Stimulated activated CD4-positive, alpha-beta T cell treated with anti-CD3 and anti-CD28 coated beads, Interleukin-15, amount 100 ng/mL, for 1 hour (primary cell): ENCODE results near the gene BAIAP2L2.

Experiments used
- DNase-seq, 2 donors: peaks; one replicate each; pipeline ENCODE4 v3.0.0-alpha.2; 2020; ENCODE audit warnings: low read depth in 1 of 2, low spot score in 1 of 2

Gene BAIAP2L2

GRCh38 chr22:38108561-38109319 is 1.7 kb downstream of the BAIAP2L2 start:
- DNase-seq, result no peak

GRCh38 chr22:38107692-38108515 is 2.6 kb downstream of the BAIAP2L2 start:
- no peak for DNase-seq

GRCh38 chr22:38106814-38107578 is 3.5 kb downstream of the BAIAP2L2 start:
- DNase-seq, result no peak

- no peak for DNase-seq
Observed at GRCh38 chr22:38104084-38104483, 6.4 kb downstream of the BAIAP2L2 start.

- DNase-seq, result no peak
Observed at GRCh38 chr22:38103641-38104040, 6.8 kb downstream of the BAIAP2L2 start.

GRCh38 chr22:38098410-38099249 is 11.9 kb downstream of the BAIAP2L2 start:
- no peak for DNase-seq

- no peak for DNase-seq
Observed at GRCh38 chr22:38097557-38098409, 12.7 kb downstream of the BAIAP2L2 start.

GRCh38 chr22:38097058-38097457 is 13.4 kb downstream of the BAIAP2L2 start:
- DNase-seq, result no peak

GRCh38 chr22:38089474-38089851 is 21.0 kb downstream of the BAIAP2L2 start:
- no peak for DNase-seq

GRCh38 chr22:38088629-38089473 is 21.6 kb downstream of the BAIAP2L2 start:
- no peak for DNase-seq

GRCh38 chr22:38087855-38088254 is 22.6 kb downstream of the BAIAP2L2 start:
- DNase-seq, result no peak

- DNase-seq, result no peak
Observed at GRCh38 chr22:38086942-38087341, 23.5 kb downstream of the BAIAP2L2 start.

- DNase-seq, result no peak
Observed at GRCh38 chr22:38086001-38086845, 24.3 kb downstream of the BAIAP2L2 start.

GRCh38 chr22:38085501-38085900 is 25.0 kb downstream of the BAIAP2L2 start:
- no peak for DNase-seq

GRCh38 chr22:38085056-38085455 is 25.4 kb downstream of the BAIAP2L2 start:
- no peak for DNase-seq

GRCh38 chr22:38083931-38084631 is 26.4 kb downstream of the BAIAP2L2 start, which contains the start of gene SLC16A8:
Gene SLC16A8 (minus strand): TSS chr22:38084184. CDS start chr22:38082873, 1,311 bp downstream.
- no peak for DNase-seq

GRCh38 chr22:38082986-38083710 is 27.3 kb downstream of the BAIAP2L2 start:
- no peak for DNase-seq
